Activated CD8-positive, alpha-beta T cell treated with anti-CD3 and anti-CD28 coated beads for 36 hours (primary cell): ENCODE data around the gene SLC46A2. TPM values are rescaled to one million over a fixed set of nuclear protein-coding genes. Genes with fewer than 3 reads are reported as not detected.
A peak's percentile ranks its signal among the peaks of the same experiment; 100 is the strongest.

ENCODE experiments used
- ATAC-seq: fragments of 200-7000 bp; cut with Tn5 transposase; one replicate; pipeline ENCODE4 v1.10.0; 2021; ENCODE audit warnings: mild to moderate bottlenecking, moderate library complexity
- CTCF ChIA-PET: fragments of 350-600 bp; sonication (Branson Sonifier 250); formaldehyde crosslinking; loops from one replicate; lab custom pipeline; 2021; ENCODE audit warnings: antibody characterized with exemption; lab: Charles Lee
- POLR2A ChIA-PET: fragments of 350-600 bp; sonication (Branson Sonifier 250); formaldehyde crosslinking; loops from one replicate; lab custom pipeline; 2021; ENCODE audit warnings: antibody characterized with exemption; lab: Charles Lee
- DNase-seq: peaks from one replicate; pipeline ENCODE4 v3.0.0-alpha.2; 2020
- H3K27ac Mint-ChIP-seq: one replicate; pipeline ENCODE4 v1.8.0; 2021; ENCODE audit warnings: mild to moderate bottlenecking, mixed read lengths
- H3K27me3 Mint-ChIP-seq: one replicate; pipeline ENCODE4 v1.8.0; 2021; ENCODE audit warnings: mixed read lengths
- H3K36me3 Mint-ChIP-seq: one replicate; pipeline ENCODE4 v1.8.0; 2021; ENCODE audit warnings: low read depth, mixed read lengths
- H3K4me1 Mint-ChIP-seq: one replicate; pipeline ENCODE4 v1.8.0; 2021; ENCODE audit warnings: low read depth, mixed read lengths
- H3K4me3 Mint-ChIP-seq: one replicate; pipeline ENCODE4 v1.8.0; 2021; ENCODE audit warnings: mild to moderate bottlenecking, moderate library complexity, mixed read lengths
- H3K9me3 Mint-ChIP-seq: one replicate; pipeline ENCODE4 v1.8.0; 2021; ENCODE audit warnings: mixed read lengths
- intact Hi-C: fragments of 100-400 bp; cut with micrococcal nuclease; formaldehyde crosslinking; loops from one replicate; pipeline ENCODE4 v1.10.0; 2022
- total RNA-seq, 2 experiments: library from RNA; stranded (reverse); gene quantifications; one replicate each; pipeline ENCODE4 v1.2.3, GENCODE V29; 2021
- TF ChIP-seq, protein P1 (sequence below): fragments of 200-600 bp; IDR thresholded peaks from one replicate; pipeline ENCODE4 v1.8.0; 2022; ENCODE audit warnings: antibody characterized with exemption, mild to moderate bottlenecking

SLC46A2 gene
- total RNA-seq = not detected

DNA sequence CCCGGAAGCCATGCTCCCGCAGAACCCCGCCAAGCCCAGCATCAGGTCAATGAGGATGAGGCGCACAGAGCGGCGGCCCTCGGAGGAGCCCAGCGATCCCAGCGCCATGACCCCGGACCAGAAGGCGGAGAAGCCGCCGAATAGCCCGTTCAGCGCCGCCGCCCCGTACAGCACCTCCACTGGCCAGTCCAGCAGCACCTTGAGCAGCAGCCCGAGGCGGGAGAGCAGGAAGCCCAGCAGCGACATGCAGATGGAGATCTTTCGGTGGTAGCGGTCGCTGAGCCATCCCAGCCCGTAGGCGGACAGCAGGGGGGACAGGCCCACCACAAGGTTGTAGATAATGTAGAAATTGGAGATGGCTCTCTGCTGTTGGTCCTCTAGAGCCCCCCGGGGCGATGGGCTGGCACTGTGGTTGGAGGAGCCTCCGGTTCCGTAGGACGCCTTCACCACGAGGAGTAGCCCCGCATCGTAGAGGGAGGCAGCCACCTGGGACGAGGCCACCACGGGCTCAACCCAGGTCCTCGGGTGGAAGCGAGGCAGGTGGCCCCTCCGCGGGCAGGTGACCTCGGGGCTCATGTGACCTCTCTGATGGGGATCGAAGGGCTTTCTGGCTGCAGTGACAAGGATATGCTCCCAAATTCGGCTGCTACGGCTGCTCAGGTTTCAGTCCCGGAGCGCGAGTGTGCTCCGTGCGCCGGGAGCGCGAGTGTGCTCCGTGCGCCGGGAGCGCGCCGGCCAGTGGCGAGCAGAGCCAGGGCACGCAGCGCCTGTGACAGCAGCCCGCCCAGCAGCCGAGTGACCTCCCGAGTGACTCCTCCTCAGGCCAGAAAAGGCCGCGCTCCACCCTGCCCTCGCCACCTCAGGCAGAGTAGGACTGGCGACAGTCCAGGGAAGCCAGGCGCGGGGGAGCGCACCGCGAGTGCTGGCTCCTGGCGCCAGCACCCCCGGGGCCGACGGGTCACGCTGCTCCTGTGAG, at the start of gene SLC46A2:
Gene SLC46A2, minus strand, starts transcription at position 771 of the 976 bp plus-strand sequence. Its CDS starts 195 bp downstream, at position 576.
- TF ChIP-seq, protein P1, sequence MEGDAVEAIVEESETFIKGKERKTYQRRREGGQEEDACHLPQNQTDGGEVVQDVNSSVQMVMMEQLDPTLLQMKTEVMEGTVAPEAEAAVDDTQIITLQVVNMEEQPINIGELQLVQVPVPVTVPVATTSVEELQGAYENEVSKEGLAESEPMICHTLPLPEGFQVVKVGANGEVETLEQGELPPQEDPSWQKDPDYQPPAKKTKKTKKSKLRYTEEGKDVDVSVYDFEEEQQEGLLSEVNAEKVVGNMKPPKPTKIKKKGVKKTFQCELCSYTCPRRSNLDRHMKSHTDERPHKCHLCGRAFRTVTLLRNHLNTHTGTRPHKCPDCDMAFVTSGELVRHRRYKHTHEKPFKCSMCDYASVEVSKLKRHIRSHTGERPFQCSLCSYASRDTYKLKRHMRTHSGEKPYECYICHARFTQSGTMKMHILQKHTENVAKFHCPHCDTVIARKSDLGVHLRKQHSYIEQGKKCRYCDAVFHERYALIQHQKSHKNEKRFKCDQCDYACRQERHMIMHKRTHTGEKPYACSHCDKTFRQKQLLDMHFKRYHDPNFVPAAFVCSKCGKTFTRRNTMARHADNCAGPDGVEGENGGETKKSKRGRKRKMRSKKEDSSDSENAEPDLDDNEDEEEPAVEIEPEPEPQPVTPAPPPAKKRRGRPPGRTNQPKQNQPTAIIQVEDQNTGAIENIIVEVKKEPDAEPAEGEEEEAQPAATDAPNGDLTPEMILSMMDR = no peak
- Mint-ChIP-seq H3K27ac (no peak within 1 kb of the TSS), H3K4me1 (no peaks in the 10 kb centered on the region), H3K36me3 (no peaks in the 10 kb centered on the region), H3K4me3 (no peak within 1 kb of the TSS), H3K9me3 (no peaks in the 10 kb centered on the region), H3K27me3 (peaks cover 31% of the 10 kb centered on the region)
- ChIA-PET POLR2A (no interaction called here), CTCF (interaction anchor here (1.3 kb wide), 1 partner anchor 13 kb away, joined by 3 read pairs; no protein-coding TSS in a partner anchor)
- ATAC-seq (no peak), DNase-seq (no peak)
- intact Hi-C loops = no loop called here

- H3K36me3 Mint-ChIP-seq = no peaks in the 10 kb centered on the region
- POLR2A ChIA-PET = no interaction called here
- ATAC-seq (no peak), DNase-seq (no peak)
- TF ChIP-seq, protein P1 = no peak
- no peak overlapping the region for H3K27ac Mint-ChIP-seq
- peaks cover 9% of the 10 kb centered on the region for H3K27me3 Mint-ChIP-seq
- intact Hi-C loops = no loop called here
- no peak overlapping the region for H3K4me3 Mint-ChIP-seq
- H3K9me3 Mint-ChIP-seq = no peaks in the 10 kb centered on the region
- CTCF ChIA-PET = no interaction called here
- no peaks in the 10 kb centered on the region for H3K4me1 Mint-ChIP-seq
These were observed 48.7 kb upstream of the SLC46A2 start for GRCh38 chr9:112939418-112939817.

GRCh38 chr9:112933696-112934095, 43.0 kb upstream of the SLC46A2 start:
- ATAC-seq = no peak
- Mint-ChIP-seq H3K4me3 (no peak overlapping the region), H3K4me1 (no peaks in the 10 kb centered on the region), H3K27ac (no peak overlapping the region), H3K27me3 (peaks cover 16% of the 10 kb centered on the region), H3K36me3 (no peaks in the 10 kb centered on the region), H3K9me3 (no peaks in the 10 kb centered on the region)
- intact Hi-C loops = no loop called here
- no peak for DNase-seq
- ChIA-PET POLR2A (no interaction called here), CTCF (interaction anchor here (1.0 to 1.8 kb wide), 3 partner anchors 10 to 31 kb away, joined by 3 to 7 read pairs (median 3); no protein-coding TSS in a partner anchor)
- TF ChIP-seq, protein P1 = no peak

DNA sequence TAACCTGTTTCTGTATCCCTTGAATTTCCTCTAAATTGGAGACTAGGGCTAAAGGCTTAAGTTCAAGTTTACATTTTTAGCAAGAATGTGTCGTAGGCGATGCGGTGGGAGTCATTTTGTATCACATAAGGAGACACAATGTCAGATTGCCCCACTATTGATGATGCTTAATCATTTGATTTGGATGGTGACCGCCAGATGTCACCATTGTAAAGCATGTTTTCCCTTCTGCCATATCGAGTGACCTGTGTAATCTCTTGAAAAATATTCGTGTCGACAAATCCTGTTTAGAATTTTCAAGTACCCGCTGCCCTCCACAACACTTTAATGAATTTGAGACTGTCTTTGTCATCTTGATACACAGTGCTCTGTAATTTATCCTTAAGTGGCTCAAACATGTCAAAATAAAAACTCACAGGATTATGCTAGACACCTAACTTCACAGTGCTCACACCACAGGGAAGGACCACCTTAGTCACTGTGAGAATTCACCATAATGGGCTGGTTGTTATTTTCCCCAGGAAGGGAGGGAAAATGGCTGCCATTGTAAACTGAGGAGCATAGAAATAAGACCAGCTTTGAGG, 34.5 kb upstream of the SLC46A2 start:
- Mint-ChIP-seq H3K4me1 (peaks cover 4% of the 10 kb centered on the region), H3K36me3 (no peaks in the 10 kb centered on the region), H3K27ac (no peak overlapping the region), H3K27me3 (peaks cover 19% of the 10 kb centered on the region), H3K9me3 (no peaks in the 10 kb centered on the region), H3K4me3 (no peak overlapping the region)
- ChIA-PET CTCF (interaction anchor here (1.2 to 1.4 kb wide), 2 partner anchors 16 to 187 kb away, joined by 4 to 5 read pairs; no protein-coding TSS in a partner anchor), POLR2A (no interaction called here)
- DNase-seq = peak; percentile 37
- intact Hi-C loops = no loop called here
- no peak for ATAC-seq
- TF ChIP-seq, protein P1 = peak; percentile 39
